Measurements from ENCODE around the gene PRELID3B. TPM values are rescaled to one million over a fixed set of nuclear protein-coding genes. Genes with fewer than 3 reads are reported as not detected.

Gene PRELID3B
- polyA plus RNA-seq, 4 donors: 66.6 to 86.1 (median 73.9) TPM

DNA sequence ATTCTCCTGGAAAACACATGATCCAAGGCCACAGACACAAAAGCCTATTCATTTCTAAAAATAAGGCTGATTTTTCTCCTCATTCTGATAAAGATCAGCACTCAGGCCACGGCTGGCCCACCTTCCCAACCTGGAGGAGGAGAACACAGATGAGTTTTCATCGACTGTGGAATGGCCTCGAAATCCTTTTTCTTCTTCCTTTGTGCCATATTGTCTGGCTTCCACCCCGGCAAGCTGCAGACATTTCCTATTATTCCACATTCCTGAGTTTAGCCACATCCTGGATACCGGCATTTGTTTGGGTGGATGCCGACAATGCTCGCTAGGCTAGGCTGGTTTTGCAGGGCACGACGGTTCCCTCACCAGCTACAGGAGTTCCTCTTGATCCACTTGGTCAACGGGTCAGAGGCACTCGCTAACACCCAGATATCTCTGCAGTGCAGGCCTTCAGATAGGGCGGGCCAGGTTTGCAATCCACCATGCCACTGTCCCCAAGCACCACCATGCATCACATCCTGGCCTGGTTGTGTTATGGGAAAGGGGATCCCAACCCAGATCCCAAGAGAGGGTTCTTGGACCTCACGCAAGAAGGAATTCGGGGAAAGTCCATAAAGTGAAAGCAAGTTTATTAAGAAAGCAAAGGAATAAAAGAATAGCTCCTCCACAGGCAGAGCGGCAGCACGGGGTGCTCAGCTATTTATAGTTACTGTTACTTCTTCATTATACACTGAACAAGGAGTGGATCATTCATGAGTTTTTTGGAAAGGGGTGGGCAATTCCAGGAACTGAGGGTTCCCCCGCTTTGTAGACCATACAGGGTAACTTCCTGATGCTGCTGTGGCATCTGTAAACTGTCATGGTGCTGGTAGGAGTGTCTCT lies 31.4 kb downstream of the PRELID3B start:
- no peak for DNase-seq (ENCODE audit: low read depth in 4 of 4, low spot score in 3 of 4)

DNA sequence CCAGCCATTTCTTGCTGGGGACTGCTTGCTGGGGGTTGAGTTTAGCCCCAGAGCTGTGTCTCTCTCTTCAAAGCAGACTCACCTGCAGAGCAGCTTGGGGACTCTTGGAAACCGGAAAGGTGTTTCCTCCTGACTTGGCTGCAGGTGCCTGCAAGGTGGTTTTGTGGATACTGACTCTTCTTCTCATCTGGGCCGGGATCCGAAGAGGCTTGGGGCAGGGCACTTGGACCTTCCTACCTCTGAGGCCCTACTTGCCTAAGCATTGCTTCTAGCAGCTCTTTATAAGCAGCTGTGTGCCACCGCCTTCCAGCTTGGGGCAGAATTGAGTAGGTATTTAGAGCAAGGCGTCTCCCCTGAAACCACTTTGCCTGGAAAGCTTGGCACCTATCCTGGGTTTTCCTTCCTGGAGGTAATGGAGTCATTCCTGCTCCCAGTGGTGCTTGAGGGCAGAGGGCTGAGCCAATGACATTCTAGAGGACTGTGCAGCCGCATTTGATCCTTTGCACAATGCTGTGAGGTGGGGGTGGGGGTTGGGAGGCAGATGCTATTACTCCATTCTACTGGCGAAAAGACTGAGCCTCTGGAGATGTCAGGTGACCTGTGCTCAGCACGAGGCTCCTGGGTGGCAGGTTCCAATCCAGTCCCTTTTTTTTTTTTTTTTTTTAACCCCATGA lies 32.1 kb downstream of the PRELID3B start:
- no peak for DNase-seq (ENCODE audit: low read depth in 4 of 4, low spot score in 3 of 4)

DNA sequence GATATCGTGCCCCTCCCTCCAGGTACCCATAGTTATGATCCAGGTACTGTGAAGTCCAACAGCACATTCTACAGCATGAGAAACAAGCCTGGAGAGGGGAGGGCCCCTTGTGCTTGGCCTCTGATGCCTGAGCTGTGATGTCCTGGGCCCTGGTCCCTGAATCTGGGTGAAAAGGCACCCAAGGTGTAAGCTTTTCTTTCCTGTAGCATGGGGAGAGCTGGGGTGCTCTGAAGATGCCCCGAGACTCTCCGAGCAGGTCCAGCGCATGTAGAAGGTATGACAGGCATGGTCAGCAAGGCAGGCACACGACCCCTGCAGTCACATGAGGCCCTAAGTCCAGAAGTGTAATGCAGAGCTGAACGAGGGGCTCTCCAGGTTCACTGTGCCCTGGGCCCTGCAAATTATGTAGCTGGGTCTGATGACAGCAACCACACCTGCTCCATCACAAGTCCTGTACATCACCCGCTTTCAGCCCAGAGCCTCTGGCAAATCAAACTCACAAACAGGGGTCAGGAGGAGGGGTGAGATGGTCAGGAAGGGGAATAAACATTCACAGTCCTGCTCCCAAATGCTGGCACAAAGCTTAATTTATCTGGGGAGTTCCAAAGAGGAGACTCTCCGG lies 33.8 kb downstream of the PRELID3B start:
- no peak for DNase-seq (ENCODE audit: low read depth in 4 of 4, low spot score in 3 of 4)

DNA sequence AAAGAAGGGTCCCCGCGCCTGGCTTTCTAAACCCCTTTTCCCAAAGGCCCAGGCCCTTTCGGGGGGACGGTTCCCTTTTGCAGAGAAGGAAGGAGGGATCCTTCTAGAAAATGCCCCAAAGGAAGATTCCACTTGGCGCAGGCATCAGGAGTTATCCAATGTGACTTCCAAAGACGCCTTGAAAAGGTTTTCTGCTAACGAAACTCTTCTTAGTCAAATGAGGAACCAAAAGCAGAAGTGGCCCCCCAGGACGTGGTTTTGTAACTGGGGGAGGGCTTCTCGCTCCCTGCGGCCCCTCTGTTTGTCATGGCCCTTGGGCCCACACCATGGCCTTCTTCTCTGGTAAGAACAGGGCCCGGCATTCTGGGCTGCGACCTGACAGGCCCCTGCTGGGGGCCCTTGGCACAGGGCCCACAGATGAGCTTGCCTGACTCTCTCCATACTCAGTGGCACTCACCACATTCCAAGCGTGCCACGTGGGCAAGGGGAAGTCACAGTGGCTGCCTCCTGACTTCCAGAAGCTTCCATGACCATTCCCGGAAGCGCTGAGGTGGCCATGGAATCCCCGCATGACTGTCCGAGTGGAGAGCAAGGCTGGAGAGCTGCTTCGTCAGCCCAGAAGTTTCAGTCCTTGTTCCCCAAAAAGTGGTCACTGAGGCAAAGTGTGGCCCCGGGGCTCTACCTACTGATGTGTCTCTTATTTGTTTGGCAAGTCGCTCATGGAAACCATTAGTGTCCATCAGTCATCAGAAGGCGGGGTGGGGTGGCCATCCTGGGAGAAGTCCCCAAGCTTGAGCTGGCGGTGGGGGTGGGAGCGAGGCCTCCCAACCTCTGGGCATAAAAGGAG lies 34.7 kb downstream of the PRELID3B start:
- no peak for DNase-seq (ENCODE audit: low read depth in 4 of 4, low spot score in 3 of 4)

DNA sequence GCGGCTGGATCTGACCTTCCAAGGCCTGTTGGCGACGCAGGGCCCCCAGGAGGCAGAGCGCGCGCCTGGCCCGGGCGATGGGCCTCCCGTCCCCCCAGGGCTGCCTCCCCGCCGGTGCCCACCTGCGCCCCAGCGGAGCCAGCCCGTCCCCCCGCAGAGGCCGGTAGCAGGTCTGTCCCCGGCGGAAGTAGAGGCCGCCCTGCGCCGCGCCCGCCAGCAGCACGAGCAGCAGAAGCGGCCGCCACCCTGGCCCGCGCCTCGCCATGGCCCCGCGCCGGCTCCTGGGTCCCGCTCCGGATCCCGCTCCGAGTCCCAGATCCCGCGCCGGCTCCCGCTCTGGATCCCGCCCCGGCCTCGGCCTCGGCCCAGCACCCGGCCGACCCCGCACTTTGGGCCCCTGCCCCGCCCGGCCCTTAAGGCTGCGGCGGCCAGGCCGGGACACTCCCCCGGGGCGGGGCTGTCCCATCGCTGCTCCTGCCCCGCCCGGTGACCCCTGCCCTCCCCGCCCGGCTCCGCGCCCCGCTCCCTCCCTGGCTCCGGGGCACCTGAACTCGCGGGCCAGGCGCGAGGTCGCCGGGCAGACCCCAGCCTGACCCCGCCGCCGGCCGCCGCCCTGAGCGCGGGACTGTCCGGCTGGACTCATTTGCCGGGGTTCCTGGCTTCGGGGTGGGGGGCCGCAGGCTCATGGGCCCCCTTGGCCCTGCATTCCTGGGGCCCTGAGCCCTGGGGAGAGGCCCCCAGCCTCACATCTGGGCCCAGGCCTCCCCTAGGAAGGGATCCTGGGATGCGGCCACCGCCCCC lies 35.5 kb downstream of the PRELID3B start, which contains the start of gene CTSZ:
CTSZ (minus strand) TSS at position 391 of the 801 bp plus-strand sequence; CDS start at position 265, 126 bp downstream.
- peak in 3 of 4 donors; percentile 25 to 43 (median 41) for DNase-seq (ENCODE audit: low read depth in 4 of 4, low spot score in 3 of 4)

DNA sequence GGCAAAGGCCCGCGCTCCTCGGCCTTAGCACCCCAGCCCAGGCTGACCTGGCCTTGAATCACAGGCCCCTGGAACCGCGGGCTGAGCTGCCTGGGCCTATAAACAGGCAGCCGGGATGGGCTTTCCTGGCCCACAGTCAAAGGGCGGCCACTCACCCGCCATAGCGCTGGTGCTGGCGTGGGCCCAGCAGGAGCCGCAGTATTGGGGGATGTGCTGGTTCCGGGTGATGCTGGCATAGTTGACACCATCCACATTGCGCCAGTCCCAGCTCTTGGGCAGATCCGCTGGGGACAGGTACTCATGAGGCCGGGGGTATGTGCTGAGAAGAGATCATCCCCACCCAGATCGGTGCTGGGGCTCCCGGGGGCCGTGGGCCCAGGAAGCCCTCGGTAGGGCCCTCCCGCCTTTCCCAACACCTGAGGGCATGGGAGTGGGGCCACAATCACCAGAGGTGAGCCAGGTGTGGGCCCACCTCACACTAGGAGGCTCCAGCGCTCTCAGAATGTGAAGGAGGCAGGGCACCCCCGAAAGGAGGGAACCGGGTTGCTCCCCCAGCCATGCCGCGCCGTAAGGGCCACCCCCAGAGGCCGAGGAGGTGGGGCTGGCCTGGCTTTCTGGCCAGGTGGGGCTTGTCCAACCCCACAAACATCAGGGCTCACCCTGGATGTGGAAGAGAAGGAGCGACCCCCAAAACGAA lies 36.3 kb downstream of the PRELID3B start:
- no peak for DNase-seq (ENCODE audit: low read depth in 4 of 4, low spot score in 3 of 4)

DNA sequence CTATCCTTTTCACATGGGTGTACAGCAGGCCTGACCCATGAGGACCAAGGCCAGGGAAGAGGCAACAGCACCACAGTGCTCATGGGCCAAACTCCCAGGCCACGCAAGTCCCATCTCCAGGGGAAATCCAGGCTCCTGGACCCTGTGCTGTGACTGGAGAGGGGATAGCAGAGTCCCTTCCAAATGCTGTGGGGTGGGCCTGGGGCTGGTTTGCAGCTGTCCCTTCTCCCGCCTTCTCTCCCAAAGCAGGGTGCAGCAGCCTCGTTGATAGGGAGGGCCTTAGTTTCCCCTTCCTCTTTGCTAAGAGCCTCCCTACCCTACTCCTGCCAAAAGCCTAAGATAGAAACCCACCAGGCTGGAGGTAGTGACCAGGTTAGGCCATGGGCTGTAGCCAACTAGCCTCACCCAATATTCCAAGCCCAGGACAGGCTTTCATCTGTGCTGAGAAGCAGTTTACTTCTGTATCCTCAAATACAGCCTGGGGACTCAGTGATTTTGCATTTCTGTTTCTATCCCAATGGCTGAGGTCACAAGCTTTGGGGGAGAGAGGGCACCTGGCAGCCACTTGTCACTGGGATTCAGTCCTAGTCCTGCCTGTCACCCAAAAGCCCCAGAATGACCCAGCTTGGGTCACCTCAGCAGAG lies 36.9 kb downstream of the PRELID3B start:
- DNase-seq (ENCODE audit: low read depth in 4 of 4, low spot score in 3 of 4): no peak

DNA sequence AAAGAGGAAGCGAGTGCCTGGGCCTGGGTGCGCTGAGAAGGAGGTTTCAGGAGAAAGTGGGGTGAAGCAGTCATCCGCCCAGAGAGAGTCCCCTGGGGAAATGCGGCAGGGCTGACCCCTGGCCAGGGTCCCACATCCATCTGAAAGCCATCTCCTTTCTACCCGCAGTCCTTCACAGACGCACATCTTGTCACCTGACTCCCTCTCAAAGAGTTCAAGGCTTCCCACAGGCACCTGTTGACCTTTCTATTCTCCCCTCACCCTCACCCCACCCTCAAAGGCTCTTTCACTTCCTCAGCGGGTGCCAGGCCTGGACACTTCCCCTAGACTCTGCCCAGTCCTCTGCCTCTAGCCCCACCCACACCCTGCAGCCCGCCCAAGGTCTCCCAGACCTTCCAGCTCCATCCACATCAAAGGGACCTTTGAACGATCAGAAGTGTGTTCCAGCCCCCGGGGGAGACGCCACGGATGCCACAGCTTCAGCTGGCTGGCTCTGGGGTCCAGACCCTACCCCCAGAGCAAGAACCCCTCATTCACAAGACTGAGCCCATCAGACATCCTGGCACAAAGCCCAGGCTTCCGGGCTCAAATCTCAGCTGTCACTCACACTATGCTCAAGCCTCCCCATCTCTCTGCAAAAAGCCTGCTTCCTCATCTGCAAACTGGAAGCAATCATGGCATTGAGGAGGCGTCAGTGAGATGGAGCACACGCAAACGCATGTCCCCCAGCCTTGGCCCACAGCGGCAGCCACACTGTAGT lies 37.6 kb downstream of the PRELID3B start:
- no peak for DNase-seq (ENCODE audit: low read depth in 4 of 4, low spot score in 3 of 4)

DNA sequence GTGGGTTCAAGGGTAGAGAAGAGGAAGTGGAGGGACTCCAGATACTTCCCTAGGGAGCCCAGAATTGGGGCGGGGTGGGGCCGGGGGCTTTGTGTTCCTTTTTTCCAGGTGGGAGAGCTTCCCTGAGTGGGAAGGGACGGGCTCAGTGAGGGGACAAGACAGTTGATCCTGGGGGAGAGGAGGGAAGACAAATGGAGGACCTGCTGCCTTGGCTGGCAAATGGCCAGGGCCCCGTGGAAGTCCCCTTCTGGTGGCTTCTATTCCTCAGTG lies 38.2 kb downstream of the PRELID3B start:
- DNase-seq (ENCODE audit: low read depth in 4 of 4, low spot score in 3 of 4): no peak

DNA sequence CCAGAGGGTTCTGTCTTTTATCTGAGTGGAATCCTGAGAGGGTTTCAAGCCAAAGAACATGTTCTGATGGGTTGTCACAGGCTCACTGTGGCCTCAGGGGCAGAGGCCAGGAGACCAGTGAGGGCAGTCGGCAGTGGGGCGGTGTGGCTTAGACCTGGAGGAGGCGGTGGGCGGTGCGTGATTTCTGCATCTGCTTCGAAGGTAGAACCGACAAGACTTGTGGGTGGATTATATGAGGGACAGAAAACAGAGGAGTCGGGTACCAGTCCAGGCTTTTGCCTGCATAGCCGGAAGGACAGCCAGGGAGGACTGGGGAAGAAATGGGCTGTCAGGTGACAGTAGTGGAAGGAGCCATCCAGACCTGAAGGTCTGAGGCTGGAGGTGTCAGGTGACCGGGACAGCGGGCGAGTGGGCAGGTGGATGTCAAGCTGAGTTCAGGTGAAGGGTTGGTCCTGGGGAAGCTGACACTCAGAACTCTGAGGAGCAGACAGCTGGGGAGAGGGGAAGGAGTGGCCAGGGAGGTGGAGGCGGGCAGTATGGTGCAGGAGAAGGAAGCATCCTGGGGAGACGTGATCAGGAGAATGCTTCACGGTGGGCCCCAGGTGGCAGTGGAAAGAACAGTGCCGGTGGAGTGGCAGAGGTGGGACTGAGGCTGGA lies 38.6 kb downstream of the PRELID3B start:
- DNase-seq (ENCODE audit: low read depth in 4 of 4, low spot score in 3 of 4): no peak

DNA sequence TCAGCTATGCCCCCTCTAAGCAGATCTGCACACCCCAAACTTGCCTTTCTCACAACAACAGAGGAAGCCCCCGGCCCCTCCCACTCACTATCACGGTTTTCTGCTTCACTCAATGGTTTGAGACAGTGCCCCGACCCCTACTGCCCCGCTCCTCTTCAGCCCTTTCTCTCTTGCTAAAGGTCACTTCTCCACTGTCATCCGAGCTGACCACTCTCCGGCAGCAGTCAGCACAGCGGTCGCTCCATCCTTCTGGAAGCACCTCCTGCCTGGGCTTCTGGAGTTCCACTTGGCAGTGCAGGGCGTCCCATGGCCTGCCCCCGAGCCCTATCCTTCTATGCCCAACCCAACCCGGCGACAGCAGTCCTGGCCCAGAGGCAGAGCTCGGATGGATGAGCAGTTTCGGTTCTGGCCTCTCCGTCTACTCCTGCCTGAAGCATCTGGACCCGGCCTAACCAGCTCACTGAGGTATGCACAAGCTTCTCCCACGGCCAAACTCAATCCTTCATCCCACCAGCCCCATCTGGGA lies 39.6 kb downstream of the PRELID3B start:
- no peak for DNase-seq (ENCODE audit: low read depth in 4 of 4, low spot score in 3 of 4)

DNA sequence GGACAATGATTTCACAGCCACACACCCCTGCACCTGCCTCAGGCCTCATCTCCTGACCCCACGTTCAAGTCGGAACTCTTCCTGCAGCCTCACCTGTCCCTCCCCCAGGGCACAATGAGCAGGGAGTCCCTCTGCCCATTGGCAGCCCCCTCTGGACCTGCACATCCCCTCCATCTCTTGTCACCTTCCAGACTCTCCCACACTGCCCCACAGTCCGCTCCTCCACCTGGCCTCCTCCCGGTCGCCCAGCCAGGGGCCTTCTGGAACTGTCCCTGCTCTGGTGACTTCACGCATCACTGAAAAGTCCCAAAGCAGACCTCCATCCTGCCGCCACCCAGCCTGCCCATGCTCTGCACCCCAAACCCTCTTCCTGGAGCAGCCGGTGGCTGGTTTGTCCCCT lies 40.2 kb downstream of the PRELID3B start:
- no peak for DNase-seq (ENCODE audit: low read depth in 4 of 4, low spot score in 3 of 4)

DNA sequence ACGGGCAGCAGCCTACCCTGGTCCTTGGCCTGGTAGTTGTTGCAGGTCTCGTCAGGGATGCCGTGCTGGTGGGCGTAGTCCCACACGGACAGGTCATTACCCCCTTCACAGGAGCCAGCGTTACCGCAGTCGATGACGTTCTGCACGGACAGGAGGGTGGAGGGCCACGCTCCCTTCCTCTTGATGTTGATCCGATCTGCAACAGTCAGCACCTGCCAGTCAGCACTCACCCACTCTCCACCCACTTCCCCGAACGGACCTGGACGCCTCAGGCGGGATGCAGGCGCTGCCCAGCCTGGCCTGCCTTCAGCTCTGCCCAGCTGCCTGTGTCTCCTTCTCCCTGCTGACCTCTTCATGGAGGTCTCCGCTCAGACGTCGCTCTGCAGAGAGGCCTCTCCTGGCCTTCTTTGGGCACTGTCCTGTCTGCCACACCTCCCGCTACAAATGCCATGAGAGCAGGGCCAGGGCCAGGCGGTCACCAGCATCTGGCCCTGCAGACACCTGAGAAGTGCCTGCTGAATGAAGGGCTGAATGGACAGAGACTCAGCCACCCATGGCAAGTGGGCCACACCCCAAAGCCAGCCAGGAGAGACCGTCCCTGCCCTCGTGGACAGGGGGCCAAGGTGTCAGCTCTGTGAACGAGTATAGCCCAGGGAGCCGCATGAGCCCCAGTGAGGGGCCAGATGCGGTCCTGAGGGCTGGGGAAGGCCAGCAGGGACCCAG lies 41.0 kb downstream of the PRELID3B start:
- DNase-seq (ENCODE audit: low read depth in 4 of 4, low spot score in 3 of 4): no peak

DNA sequence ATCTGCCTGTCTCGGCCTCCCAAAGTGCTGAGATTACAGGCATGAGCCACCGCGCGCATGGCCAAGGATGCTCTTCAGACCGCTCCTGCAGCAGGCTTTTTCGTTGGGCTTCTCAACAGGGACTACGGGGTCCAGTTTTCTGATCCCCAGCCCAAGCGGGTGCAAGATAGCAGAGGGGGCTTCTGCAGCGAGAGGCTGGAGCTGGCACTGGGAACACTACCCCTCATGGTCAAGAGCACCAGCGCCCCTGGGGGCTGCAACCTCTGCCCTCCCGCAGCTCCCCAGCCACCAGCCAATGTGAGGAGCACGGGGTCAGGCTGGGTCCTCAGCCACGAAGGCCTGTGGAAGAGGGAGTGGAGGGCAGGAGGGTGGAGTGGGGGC lies 41.5 kb downstream of the PRELID3B start:
- no peak for DNase-seq (ENCODE audit: low read depth in 4 of 4, low spot score in 3 of 4)

DNA sequence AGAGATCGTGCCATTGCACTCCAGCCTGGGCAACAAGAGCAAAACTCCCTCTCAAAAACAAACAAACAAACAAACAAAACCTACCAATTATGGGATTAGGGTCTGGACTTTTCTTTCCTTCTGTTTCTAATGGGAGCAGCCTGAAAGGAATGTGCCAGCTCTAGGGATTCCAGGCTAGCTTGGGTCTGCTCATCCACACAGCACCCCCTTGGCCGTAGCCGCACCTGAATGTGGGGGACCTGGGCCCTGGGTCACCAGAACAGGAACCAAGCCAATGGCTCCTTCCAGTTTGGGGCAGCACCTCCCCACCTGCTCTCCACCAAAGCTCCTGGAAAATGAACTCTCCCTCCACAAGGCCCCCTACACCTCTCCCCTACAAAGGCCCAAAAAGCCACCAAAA lies 42.3 kb downstream of the PRELID3B start:
- DNase-seq (ENCODE audit: low read depth in 4 of 4, low spot score in 3 of 4): no peak

DNA sequence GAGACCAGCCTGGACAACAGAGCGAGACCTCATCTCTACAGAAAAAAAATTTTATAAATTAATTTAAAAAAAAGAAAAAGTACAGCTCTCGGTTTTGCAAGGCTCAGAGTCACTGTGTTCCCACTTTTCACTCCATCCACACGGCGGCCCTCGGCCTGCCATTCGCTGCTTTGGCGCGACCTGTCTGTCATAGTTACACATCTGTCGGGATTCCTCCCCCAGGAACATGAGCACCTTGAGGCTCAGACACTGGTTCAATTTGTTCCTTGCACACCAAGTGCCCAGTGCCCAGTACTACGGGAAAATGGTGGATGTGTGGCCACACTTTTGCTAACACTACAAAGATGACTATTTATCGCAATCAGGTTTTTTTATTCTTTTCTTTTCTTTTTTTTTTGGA lies 43.9 kb downstream of the PRELID3B start:
- DNase-seq (ENCODE audit: low read depth in 4 of 4, low spot score in 3 of 4): no peak
